Trophoblast cell (in vitro differentiated cells and primary cell): ENCODE results near the gene ARNT2.

Experiments used
- DNase-seq, 2 donors: peaks; one replicate each; pipeline ENCODE4 v3.0.0-alpha.2; 2016
- H2AFZ ChIP-seq: 2 replicates; pipeline ENCODE4 v1.6.1; 2013; ENCODE audit warnings: low read length, moderate library complexity, mild to moderate bottlenecking; ENCODE audit not compliant: insufficient read depth, poor library complexity
- H2AK5ac ChIP-seq: 2 replicates; pipeline ENCODE4 v1.6.1; 2013; ENCODE audit warnings: mild to moderate bottlenecking, low read length
- H2BK120ac ChIP-seq: 2 replicates; pipeline ENCODE4 v1.6.1; 2013; ENCODE audit warnings: low read length, mild to moderate bottlenecking, moderate library complexity; ENCODE audit not compliant: insufficient read depth, poor library complexity
- H2BK12ac ChIP-seq: 2 replicates; pipeline ENCODE4 v1.6.1; 2013; ENCODE audit warnings: mild to moderate bottlenecking, low read length, moderate library complexity
- H2BK5ac ChIP-seq: 2 replicates; pipeline ENCODE4 v1.6.1; 2013; ENCODE audit warnings: low read length, low read depth, moderate library complexity, mild to moderate bottlenecking; ENCODE audit not compliant: poor library complexity
- H3K14ac ChIP-seq: 2 replicates; pipeline ENCODE4 v1.6.1; 2013; ENCODE audit warnings: mild to moderate bottlenecking, low read length
- H3K18ac ChIP-seq: 2 replicates; pipeline ENCODE4 v1.6.1; 2013; ENCODE audit warnings: mild to moderate bottlenecking, low read length
- H3K23ac ChIP-seq: 2 replicates; pipeline ENCODE4 v1.6.1; 2013; ENCODE audit warnings: low read length
- H3K27ac ChIP-seq: 2 replicates; pipeline ENCODE4 v1.5.1; 2013; ENCODE audit warnings: low read depth, mild to moderate bottlenecking, inconsistent platforms, low read length, moderate library complexity
- H3K27me3 ChIP-seq: 2 replicates; pipeline ENCODE4 v1.6.1; 2013; ENCODE audit warnings: inconsistent platforms, mild to moderate bottlenecking, low read length, moderate library complexity; ENCODE audit not compliant: insufficient read depth
- H3K36me3 ChIP-seq, 2 experiments: 1 replicate in 1 of 2; 2 replicates in 1 of 2; pipeline ENCODE4 v1.6.1; 2013; ENCODE audit warnings: low read length in 2 of 2, mild to moderate bottlenecking in 2 of 2, moderate library complexity in 1 of 2; ENCODE audit not compliant: insufficient read depth in 2 of 2, control insufficient read depth in 1 of 2
- H3K4ac ChIP-seq: 2 replicates; pipeline ENCODE4 v1.6.1; 2013; ENCODE audit warnings: low read depth, mild to moderate bottlenecking, low read length, moderate library complexity
- H3K4me1 ChIP-seq, 2 experiments: 1 replicate in 1 of 2; 2 replicates in 1 of 2; pipeline ENCODE4 v1.6.1; 2013; ENCODE audit warnings: low read length in 2 of 2, mild to moderate bottlenecking in 2 of 2, moderate library complexity in 1 of 2; ENCODE audit not compliant: insufficient read depth in 2 of 2, control insufficient read depth in 1 of 2
- H3K4me2 ChIP-seq: 2 replicates; pipeline ENCODE4 v1.6.1; 2013; ENCODE audit warnings: inconsistent platforms, mild to moderate bottlenecking, low read length, moderate library complexity
- H3K4me3 ChIP-seq: 2 replicates; pipeline ENCODE4 v1.5.1; 2013; ENCODE audit warnings: mild to moderate bottlenecking, low read depth, low read length, inconsistent platforms
- H3K79me1 ChIP-seq: one replicate; pipeline ENCODE4 v1.6.1; 2013; ENCODE audit warnings: low read length
- H3K79me2 ChIP-seq: 2 replicates; pipeline ENCODE4 v1.6.1; 2013; ENCODE audit warnings: low read length, mild to moderate bottlenecking; ENCODE audit not compliant: control insufficient read depth, insufficient read depth, poor library complexity
- H3K9ac ChIP-seq: 2 replicates; pipeline ENCODE4 v1.6.1; 2013; ENCODE audit warnings: mild to moderate bottlenecking, low read length
- H3K9me3 ChIP-seq: 2 replicates; pipeline ENCODE4 v1.6.1; 2013; ENCODE audit warnings: low read depth, mild to moderate bottlenecking, control low read depth, inconsistent platforms, low read length; ENCODE audit not compliant: insufficient read depth
- H4K12ac ChIP-seq: 2 replicates; pipeline ENCODE4 v1.6.1; 2013; ENCODE audit warnings: low read depth, mild to moderate bottlenecking, low read length, moderate library complexity
- H4K8ac ChIP-seq: 2 replicates; pipeline ENCODE4 v1.6.1; 2013; ENCODE audit warnings: low read depth, mild to moderate bottlenecking, low read length, moderate library complexity
- H4K91ac ChIP-seq: one replicate; pipeline ENCODE4 v1.6.1; 2013; ENCODE audit warnings: low read depth, mild to moderate bottlenecking, low read length, moderate library complexity
- WGBS: extraction: QIAGEN DNeasy Blood & Tissue Kit; methylation state at CpG from one replicate; pipeline ENCODE4 v1.1.7; 2013; ENCODE audit warnings: missing lambda C conversion rate; ENCODE audit not compliant: insufficient read length, insufficient coverage; ENCODE audit errors: extremely low coverage; 5-methylcytosine and 5-hydroxymethylcytosine counted together

The ARNT2 gene

GRCh38 chr15:80483725-80484161 is 79.6 kb downstream of the ARNT2 start:
- Histone ChIP-seq H3K4me3 (no peak overlapping the region), H2AFZ (no peak overlapping the region), H3K27me3 (no peaks in the 10 kb centered on the region), H4K91ac (no peak overlapping the region), H3K18ac (no peak overlapping the region), H3K4ac (no peak overlapping the region), H3K79me1 (no peaks in the 10 kb centered on the region), H3K79me2 (no peaks in the 10 kb centered on the region), H3K9ac (no peak overlapping the region), H3K23ac (no peak overlapping the region), H4K12ac (no peak overlapping the region), H3K9me3 (no peaks in the 10 kb centered on the region), H2BK5ac (no peak overlapping the region), H3K27ac (no peak overlapping the region), H4K8ac (no peak overlapping the region), H2BK12ac (no peak overlapping the region), H2BK120ac (no peak overlapping the region), H3K14ac (no peak overlapping the region), H3K4me1 (peaks cover 0 to 3% of the 10 kb centered on the region in 2 experiments), H3K4me2 (no peak overlapping the region), H2AK5ac (no peak overlapping the region), H3K36me3 (no peaks in the 10 kb centered on the region)
- no peak for DNase-seq
- WGBS = no CpG with 5 or more reads among the region's 2 CpGs

GRCh38 chr15:80484333-80484864 is 80.2 kb downstream of the ARNT2 start:
- no peak overlapping the region for H3K4ac ChIP-seq
- H2BK120ac ChIP-seq = no peak overlapping the region
- H3K36me3 ChIP-seq = no peaks in the 10 kb centered on the region
- H3K79me2 ChIP-seq = no peaks in the 10 kb centered on the region
- H3K79me1 ChIP-seq = no peaks in the 10 kb centered on the region
- no peaks in the 10 kb centered on the region for H3K9me3 ChIP-seq
- H2BK12ac ChIP-seq = no peak overlapping the region
- no peak overlapping the region for H4K8ac ChIP-seq
- no peak overlapping the region for H3K18ac ChIP-seq
- H2AK5ac ChIP-seq = no peak overlapping the region
- H2BK5ac ChIP-seq = no peak overlapping the region
- H3K23ac ChIP-seq = no peak overlapping the region
- H3K9ac ChIP-seq = no peak overlapping the region
- no CpG with 5 or more reads among the region's 7 CpGs for WGBS
- no peak overlapping the region for H3K27ac ChIP-seq
- no peak overlapping the region for H3K14ac ChIP-seq
- H4K91ac ChIP-seq = no peak overlapping the region
- peaks cover 0 to 3% of the 10 kb centered on the region in 2 experiments for H3K4me1 ChIP-seq
- no peak overlapping the region for H3K4me3 ChIP-seq
- no peak overlapping the region for H3K4me2 ChIP-seq
- H4K12ac ChIP-seq = no peak overlapping the region
- H3K27me3 ChIP-seq = no peaks in the 10 kb centered on the region
- DNase-seq = no peak
- H2AFZ ChIP-seq = no peak overlapping the region

GRCh38 chr15:80485370-80486164 is 81.4 kb downstream of the ARNT2 start:
- Histone ChIP-seq H2AK5ac (no peak overlapping the region), H2AFZ (no peak overlapping the region), H3K9ac (no peak overlapping the region)

GRCh38 chr15:80487839-80488390 is 83.7 kb downstream of the ARNT2 start:
- WGBS = no CpG with 5 or more reads among the region's 4 CpGs
- Histone ChIP-seq H3K27me3 (no peaks in the 10 kb centered on the region), H3K18ac (no peak overlapping the region), H2AFZ (no peak overlapping the region), H3K4ac (no peak overlapping the region), H2BK5ac (no peak overlapping the region), H4K12ac (no peak overlapping the region), H3K14ac (no peak overlapping the region), H2BK12ac (no peak overlapping the region), H3K27ac (no peak overlapping the region), H3K9ac (no peak overlapping the region), H3K36me3 (no peaks in the 10 kb centered on the region), H3K23ac (no peak overlapping the region), H4K91ac (no peak overlapping the region), H3K4me3 (no peak overlapping the region), H2BK120ac (no peak overlapping the region), H4K8ac (no peak overlapping the region), H3K4me2 (no peak overlapping the region), H2AK5ac (no peak overlapping the region), H3K9me3 (no peaks in the 10 kb centered on the region), H3K79me1 (no peaks in the 10 kb centered on the region), H3K79me2 (no peaks in the 10 kb centered on the region), H3K4me1 (peaks cover 0 to 3% of the 10 kb centered on the region in 2 experiments)
- DNase-seq = no peak

More at GRCh38 chr15:80485370-80486164, 81.4 kb downstream of the ARNT2 start:
- no peak overlapping the region for H4K12ac ChIP-seq
- H4K91ac ChIP-seq = no peak overlapping the region
- H3K36me3 ChIP-seq = no peaks in the 10 kb centered on the region
- H2BK120ac ChIP-seq = no peak overlapping the region
- H3K79me2 ChIP-seq = no peaks in the 10 kb centered on the region
- H4K8ac ChIP-seq = no peak overlapping the region
- H3K79me1 ChIP-seq = no peaks in the 10 kb centered on the region
- no peak overlapping the region for H3K23ac ChIP-seq
- H2BK12ac ChIP-seq = no peak overlapping the region
- no peaks in the 10 kb centered on the region for H3K9me3 ChIP-seq
- no peak overlapping the region for H3K4me2 ChIP-seq
- no peak for DNase-seq
- H3K4me3 ChIP-seq = no peak overlapping the region
- H3K27me3 ChIP-seq = no peaks in the 10 kb centered on the region
- WGBS = no CpG with 5 or more reads among the region's 5 CpGs
- H2BK5ac ChIP-seq = no peak overlapping the region
- H3K14ac ChIP-seq = no peak overlapping the region
- no peak overlapping the region for H3K18ac ChIP-seq
- H3K27ac ChIP-seq = no peak overlapping the region
- peaks cover 0 to 3% of the 10 kb centered on the region in 2 experiments for H3K4me1 ChIP-seq
- H3K4ac ChIP-seq = no peak overlapping the region
